DND-41 (cell line): Measurements from ENCODE around the gene TMEM91.
"Not testable (repeated sequence)": the region's sequence is repeated elsewhere in the genome, so short reads cannot be mapped to it uniquely, and the experiment has no call there.

ENCODE experiments used
- ATAC-seq: fragments of 200-7000 bp; cut with Tn5 transposase; 3 replicates; pipeline ENCODE4 v1.9.1; 2021; ENCODE audit warnings: low read depth; ENCODE audit not compliant: insufficient read depth
- DNase-seq: peaks from one replicate; pipeline ENCODE4 v3.0.0-alpha.2; 2020
- H2AFZ ChIP-seq: 2 replicates; pipeline ENCODE4 v1.6.0; 2012; ENCODE audit warnings: low read depth, low read length
- H3K27ac ChIP-seq: 2 replicates; pipeline ENCODE4 v1.5.1; 2012; ENCODE audit warnings: low read length, inconsistent platforms
- H3K27me3 ChIP-seq: fragments of 200-600 bp; sonication (generic); 2 replicates; pipeline ENCODE4 v1.6.0; 2012; ENCODE audit warnings: low read length, mild to moderate bottlenecking, inconsistent platforms; ENCODE audit not compliant: insufficient read depth, poor library complexity
- H3K36me3 ChIP-seq: 2 replicates; pipeline ENCODE4 v1.5.1; 2012; ENCODE audit warnings: low read length, inconsistent platforms; ENCODE audit not compliant: insufficient read depth
- H3K4me1 ChIP-seq: 2 replicates; pipeline ENCODE4 v1.5.1; 2012; ENCODE audit warnings: mild to moderate bottlenecking, low read length; ENCODE audit not compliant: insufficient read depth
- H3K4me2 ChIP-seq: 2 replicates; pipeline ENCODE4 v1.6.0; 2012; ENCODE audit warnings: mild to moderate bottlenecking, moderate library complexity, low read length, inconsistent platforms; ENCODE audit not compliant: insufficient read depth
- H3K4me3 ChIP-seq, 2 experiments: fragments of 200-600 bp in 1 of 2; shearing (Covaris generic) in 1 of 2; 2 replicates each; pipeline ENCODE4 v1.5.1; 2012 to 2016; ENCODE audit warnings: inconsistent platforms in 2 of 2, low read length in 2 of 2, mild to moderate bottlenecking in 2 of 2, low read depth in 1 of 2, moderate library complexity in 1 of 2
- H3K79me2 ChIP-seq: 2 replicates; pipeline ENCODE4 v1.6.0; 2012; ENCODE audit warnings: low read length, inconsistent platforms; ENCODE audit not compliant: insufficient read depth
- H3K9ac ChIP-seq: 2 replicates; pipeline ENCODE4 v1.6.0; 2012; ENCODE audit warnings: low read depth, mild to moderate bottlenecking, inconsistent platforms, low read length, moderate library complexity
- H3K9me3 ChIP-seq: 2 replicates; pipeline ENCODE4 v1.5.1; 2012; ENCODE audit warnings: low read length, moderate library complexity, mild to moderate bottlenecking, inconsistent platforms; ENCODE audit not compliant: insufficient read depth, severe bottlenecking
- H4K20me1 ChIP-seq: 2 replicates; pipeline ENCODE4 v1.6.0; 2012; ENCODE audit warnings: low read length; ENCODE audit not compliant: insufficient read depth
- EZH2 ChIP-seq: IDR thresholded peaks from 3 replicates; pipeline ENCODE4 v1.6.1; 2012; ENCODE audit warnings: borderline replicate concordance, low read depth, mild to moderate bottlenecking, moderate library complexity, low read length, inconsistent platforms; ENCODE audit not compliant: severe bottlenecking
- TF ChIP-seq, protein P1 (sequence below): IDR thresholded peaks from 2 replicates; pipeline ENCODE4 v1.5.1; 2012; ENCODE audit warnings: borderline replicate concordance, low read length, moderate library complexity, mild to moderate bottlenecking; ENCODE audit not compliant: poor library complexity, severe bottlenecking; ENCODE audit errors: extremely low read depth

TMEM91 gene

DNA sequence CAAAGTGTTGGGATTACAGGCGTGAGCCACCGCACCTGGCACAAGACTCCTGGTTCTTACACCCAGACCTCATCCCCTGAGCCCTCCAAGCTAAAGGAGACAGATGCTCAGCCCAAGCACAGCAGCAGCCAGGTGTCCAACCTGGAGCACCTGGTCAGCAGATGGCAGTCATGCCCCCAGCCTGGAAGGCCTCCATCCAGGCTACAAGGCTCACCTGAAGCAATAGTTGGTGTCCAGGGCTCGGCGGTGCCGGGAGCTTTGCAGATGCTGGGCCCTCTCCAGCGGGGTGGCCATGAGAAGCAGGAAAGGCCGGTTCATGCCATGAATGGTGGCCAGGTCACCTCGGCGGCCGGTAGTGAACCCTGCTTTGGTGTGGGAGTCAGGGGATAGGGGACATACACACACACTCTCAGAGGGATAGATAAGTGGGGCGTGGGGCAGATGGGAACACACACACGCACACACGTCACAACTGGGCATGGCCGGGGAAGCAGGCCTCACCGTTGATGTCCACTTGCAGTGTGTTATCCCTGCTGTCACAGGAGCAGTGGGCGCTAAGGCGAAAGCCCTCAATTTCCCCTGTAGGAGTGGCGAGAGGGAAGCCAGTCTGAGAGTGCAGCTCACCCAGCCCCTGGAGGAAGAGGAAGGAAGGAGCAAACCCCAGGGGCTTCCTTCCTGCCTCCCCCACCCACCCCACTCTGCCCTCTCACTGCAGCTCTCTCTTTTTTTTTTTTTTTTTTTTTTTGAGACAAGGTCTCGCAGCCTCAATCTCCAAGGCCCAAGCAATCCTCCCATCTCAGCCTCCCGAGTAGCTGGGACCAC, 34.5 kb upstream of the TMEM91 start:
- DNase-seq (peak; percentile 25), ATAC-seq (peak; percentile 58; the same call in 2 of the 3 replicates)
- H3K4me2 ChIP-seq, result no peak overlapping the region
- peaks cover 22% of the 10 kb centered on the region for H3K79me2 ChIP-seq
- no peak overlapping the region for H3K27ac ChIP-seq
- H3K36me3 ChIP-seq, result peaks cover 83% of the 10 kb centered on the region
- no peaks in the 10 kb centered on the region for H3K9me3 ChIP-seq
- no peaks in the 10 kb centered on the region for H3K27me3 ChIP-seq
- H4K20me1 ChIP-seq, result peaks cover 23% of the 10 kb centered on the region; the same call in 1 of the 2 replicates
- no peak for TF ChIP-seq EZH2
- TF ChIP-seq, protein P1, sequence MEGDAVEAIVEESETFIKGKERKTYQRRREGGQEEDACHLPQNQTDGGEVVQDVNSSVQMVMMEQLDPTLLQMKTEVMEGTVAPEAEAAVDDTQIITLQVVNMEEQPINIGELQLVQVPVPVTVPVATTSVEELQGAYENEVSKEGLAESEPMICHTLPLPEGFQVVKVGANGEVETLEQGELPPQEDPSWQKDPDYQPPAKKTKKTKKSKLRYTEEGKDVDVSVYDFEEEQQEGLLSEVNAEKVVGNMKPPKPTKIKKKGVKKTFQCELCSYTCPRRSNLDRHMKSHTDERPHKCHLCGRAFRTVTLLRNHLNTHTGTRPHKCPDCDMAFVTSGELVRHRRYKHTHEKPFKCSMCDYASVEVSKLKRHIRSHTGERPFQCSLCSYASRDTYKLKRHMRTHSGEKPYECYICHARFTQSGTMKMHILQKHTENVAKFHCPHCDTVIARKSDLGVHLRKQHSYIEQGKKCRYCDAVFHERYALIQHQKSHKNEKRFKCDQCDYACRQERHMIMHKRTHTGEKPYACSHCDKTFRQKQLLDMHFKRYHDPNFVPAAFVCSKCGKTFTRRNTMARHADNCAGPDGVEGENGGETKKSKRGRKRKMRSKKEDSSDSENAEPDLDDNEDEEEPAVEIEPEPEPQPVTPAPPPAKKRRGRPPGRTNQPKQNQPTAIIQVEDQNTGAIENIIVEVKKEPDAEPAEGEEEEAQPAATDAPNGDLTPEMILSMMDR, result no peak
- H3K4me1 ChIP-seq, result no peaks in the 10 kb centered on the region
- H3K9ac ChIP-seq, result no peak overlapping the region
- H2AFZ ChIP-seq, result no peak overlapping the region
- H3K4me3 ChIP-seq, result no peak overlapping the region

DNA sequence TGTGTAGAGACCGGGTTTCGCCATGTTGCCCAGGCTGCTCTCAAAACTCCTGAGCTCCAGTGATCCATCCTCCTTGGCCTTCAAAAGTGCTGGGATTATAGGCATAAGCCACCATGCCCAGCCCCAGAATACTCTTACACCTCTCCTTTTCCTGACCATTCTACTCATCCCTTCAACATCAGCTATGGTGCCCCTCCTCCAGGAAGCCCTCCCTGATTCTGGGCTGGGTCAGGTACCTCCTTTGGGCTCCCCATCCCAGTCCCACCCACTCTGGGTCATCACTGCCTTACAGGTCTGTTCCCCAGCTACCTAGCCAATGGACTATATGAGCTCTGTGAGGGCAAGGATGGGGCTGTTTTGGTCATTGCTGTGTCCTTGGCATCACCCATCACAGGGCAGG, 32.2 kb upstream of the TMEM91 start:
- no peak overlapping the region for H2AFZ ChIP-seq
- H3K4me1 ChIP-seq, result peaks cover 7% of the 10 kb centered on the region; the same call in 1 of the 2 replicates
- no peak overlapping the region for H3K4me2 ChIP-seq
- H3K27ac ChIP-seq, result no peak overlapping the region
- ATAC-seq, result no peak
- peaks cover 25% of the 10 kb centered on the region; the same call in 1 of the 2 replicates for H4K20me1 ChIP-seq
- TF ChIP-seq EZH2, result no peak
- TF ChIP-seq, protein P1, result no peak
- peaks cover 87% of the 10 kb centered on the region for H3K36me3 ChIP-seq
- peaks cover 25% of the 10 kb centered on the region for H3K79me2 ChIP-seq
- H3K4me3 ChIP-seq, result no peak overlapping the region
- no peaks in the 10 kb centered on the region for H3K27me3 ChIP-seq
- no peak for DNase-seq
- H3K9me3 ChIP-seq, result no peaks in the 10 kb centered on the region
- no peak overlapping the region for H3K9ac ChIP-seq

DNA sequence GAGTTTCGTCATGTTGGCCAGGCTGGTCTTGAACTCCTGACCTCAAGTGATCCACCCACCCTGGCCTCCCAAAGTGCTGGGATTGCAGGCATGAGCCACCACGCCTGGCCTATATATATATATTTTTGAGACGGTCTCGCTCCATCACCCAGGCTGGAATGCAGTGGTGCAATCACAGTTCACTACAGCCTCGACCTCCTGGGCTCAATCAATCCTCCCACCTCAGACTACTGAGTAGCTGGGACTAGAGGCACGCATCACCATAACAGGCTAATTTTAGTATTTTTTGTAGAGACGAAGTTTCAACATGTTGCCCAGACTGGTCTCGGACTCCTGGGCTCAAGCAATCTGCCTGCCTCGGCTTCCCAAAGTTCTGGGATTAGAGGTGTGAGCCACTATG, 29.4 kb upstream of the TMEM91 start:
- H3K9ac ChIP-seq, H3K27ac ChIP-seq, ATAC-seq, DNase-seq, H3K4me2 ChIP-seq, H3K9me3 ChIP-seq, H3K27me3 ChIP-seq, H2AFZ ChIP-seq, H3K4me3 ChIP-seq: not testable (repeated sequence)
- H3K36me3 ChIP-seq, result peaks cover 68% of the 10 kb centered on the region
- H4K20me1 ChIP-seq, result peaks cover 44% of the 10 kb centered on the region
- H3K79me2 ChIP-seq, result peaks cover 47% of the 10 kb centered on the region
- peaks cover 34% of the 10 kb centered on the region for H3K4me1 ChIP-seq

DNA sequence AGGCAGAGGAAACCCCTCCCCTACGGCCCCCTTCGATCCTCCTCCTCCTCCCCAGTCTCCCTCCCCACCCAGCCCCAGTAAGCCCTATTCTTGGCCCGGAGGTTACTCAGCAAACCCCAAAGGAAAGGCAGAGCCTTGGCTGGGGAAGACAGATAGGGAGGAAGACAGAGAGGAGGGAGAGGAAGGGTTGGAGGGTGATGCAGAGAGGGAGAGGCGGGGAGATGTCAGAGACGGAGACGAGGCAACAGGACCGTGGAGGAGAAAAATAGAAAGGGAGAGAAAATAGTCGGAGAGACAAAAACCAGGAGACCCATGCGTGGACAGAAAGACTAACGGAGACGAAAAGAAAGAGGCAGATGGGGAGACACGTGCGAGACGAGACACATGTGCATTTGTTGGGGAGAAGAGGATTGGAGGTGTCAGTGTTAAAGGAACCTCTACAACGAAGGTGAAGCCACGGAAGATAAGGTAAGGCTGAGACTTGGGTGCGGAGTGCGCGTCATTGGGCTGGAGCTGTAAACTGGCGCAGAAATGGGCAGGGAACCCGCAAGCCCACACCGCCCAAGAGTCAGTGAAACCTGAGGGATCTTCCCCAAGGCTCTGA, 25.5 kb upstream of the TMEM91 start:
- H3K4me2 ChIP-seq, result peak overlapping the region; percentile 78
- no peaks in the 10 kb centered on the region for H3K27me3 ChIP-seq
- peak overlapping the region in 1 of 2 experiments; percentile 93; a peak in 2 of 4 replicates for H3K4me3 ChIP-seq
- peak overlapping the region; percentile 32; the same call in 1 of the 2 replicates for H3K27ac ChIP-seq
- H3K9ac ChIP-seq, result peak overlapping the region; percentile 97
- peaks cover 65% of the 10 kb centered on the region for H3K79me2 ChIP-seq
- no peak for DNase-seq
- TF ChIP-seq EZH2, result no peak
- TF ChIP-seq, protein P1, result no peak
- peaks cover 45% of the 10 kb centered on the region for H3K4me1 ChIP-seq
- peaks cover 39% of the 10 kb centered on the region for H3K36me3 ChIP-seq
- peaks cover 50% of the 10 kb centered on the region for H4K20me1 ChIP-seq
- H2AFZ ChIP-seq, result no peak overlapping the region
- H3K9me3 ChIP-seq, result no peaks in the 10 kb centered on the region
- ATAC-seq, result no peak
